ENCODE results near the gene FLT3.

FLT3 gene

DNA sequence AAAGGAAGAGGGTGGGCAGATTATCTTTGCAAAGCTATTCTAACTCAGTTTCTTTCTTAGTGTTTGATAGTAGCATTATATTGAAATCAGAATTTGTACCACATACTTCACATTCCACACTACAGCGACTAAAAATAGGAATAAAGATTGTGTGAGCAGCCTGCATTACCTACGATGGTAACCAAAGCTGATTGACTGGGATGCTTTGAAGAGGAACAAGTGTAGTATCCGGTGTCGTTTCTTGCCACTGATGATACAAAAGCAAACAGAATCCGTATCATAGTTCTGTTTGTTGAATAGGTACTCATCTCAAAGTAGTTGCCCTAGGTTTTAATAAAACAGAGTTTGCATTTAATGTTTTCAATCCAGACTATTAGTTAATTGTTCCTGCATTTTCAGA, 51.2 kb downstream of the FLT3 start:
- TF ChIP-seq, protein P1, sequence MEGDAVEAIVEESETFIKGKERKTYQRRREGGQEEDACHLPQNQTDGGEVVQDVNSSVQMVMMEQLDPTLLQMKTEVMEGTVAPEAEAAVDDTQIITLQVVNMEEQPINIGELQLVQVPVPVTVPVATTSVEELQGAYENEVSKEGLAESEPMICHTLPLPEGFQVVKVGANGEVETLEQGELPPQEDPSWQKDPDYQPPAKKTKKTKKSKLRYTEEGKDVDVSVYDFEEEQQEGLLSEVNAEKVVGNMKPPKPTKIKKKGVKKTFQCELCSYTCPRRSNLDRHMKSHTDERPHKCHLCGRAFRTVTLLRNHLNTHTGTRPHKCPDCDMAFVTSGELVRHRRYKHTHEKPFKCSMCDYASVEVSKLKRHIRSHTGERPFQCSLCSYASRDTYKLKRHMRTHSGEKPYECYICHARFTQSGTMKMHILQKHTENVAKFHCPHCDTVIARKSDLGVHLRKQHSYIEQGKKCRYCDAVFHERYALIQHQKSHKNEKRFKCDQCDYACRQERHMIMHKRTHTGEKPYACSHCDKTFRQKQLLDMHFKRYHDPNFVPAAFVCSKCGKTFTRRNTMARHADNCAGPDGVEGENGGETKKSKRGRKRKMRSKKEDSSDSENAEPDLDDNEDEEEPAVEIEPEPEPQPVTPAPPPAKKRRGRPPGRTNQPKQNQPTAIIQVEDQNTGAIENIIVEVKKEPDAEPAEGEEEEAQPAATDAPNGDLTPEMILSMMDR (IDR thresholded peaks at IDR 0.05): no peak
- TF ChIP-seq ZFX (IDR thresholded peaks at IDR 0.05; ENCODE audit: borderline replicate concordance): no peak
- no peak overlapping the region for H3K27ac ChIP-seq

DNA sequence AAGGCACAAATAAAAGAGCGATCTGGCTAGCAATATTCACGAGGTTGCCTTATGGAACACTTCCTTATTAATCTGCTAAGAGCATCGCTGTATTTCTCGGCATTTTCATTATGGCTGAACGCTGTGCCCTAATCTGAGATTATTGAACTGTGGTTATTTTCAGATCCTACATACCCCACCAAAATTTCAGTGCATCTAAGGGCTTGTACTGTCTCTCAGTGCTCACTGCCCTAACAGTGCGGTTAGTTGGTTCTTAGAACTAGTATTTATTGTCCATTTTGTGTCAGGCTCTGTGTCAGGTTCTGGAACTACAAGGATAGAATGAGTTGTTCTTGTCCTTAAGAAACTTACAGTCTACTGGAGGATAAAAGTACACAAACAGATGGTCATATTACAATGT, 51.6 kb downstream of the FLT3 start:
- H3K27ac ChIP-seq: no peak overlapping the region
- TF ChIP-seq, protein P1 (IDR thresholded peaks at IDR 0.05): no peak
- no peak for TF ChIP-seq ZFX (IDR thresholded peaks at IDR 0.05; ENCODE audit: borderline replicate concordance)

DNA sequence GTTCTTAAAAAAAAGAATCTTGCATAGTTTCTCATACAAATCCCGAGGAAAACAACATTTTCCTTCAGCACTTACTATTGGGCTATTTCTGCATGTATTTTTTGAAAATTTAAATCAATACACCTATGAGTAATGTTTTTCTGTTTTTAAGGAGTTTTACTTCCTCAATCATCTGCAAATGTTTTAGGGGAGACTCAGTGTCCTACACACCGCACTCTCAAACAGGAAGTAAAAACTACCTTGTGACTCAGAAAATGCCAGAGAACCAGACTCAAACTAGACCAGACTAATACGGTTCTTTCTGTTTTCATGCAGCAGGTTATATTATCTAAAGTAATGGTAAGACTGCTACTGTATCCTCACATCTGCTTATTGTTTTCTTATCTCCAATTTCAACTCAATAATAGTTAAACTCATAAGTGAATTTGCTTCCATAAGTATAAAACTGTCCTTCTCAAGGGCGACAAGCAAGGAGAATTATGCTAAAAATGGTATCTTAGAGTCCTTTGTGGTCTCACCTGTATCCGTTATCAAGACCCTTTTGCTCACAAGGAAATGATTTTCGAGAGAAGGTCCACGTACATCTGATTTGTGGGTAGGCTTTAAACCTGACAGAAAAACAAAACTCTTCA, 52.5 kb downstream of the FLT3 start:
- TF ChIP-seq, protein P1 (IDR thresholded peaks at IDR 0.05): no peak
- no peak for TF ChIP-seq ZFX (IDR thresholded peaks at IDR 0.05; ENCODE audit: borderline replicate concordance)
- no peak overlapping the region for H3K27ac ChIP-seq

DNA sequence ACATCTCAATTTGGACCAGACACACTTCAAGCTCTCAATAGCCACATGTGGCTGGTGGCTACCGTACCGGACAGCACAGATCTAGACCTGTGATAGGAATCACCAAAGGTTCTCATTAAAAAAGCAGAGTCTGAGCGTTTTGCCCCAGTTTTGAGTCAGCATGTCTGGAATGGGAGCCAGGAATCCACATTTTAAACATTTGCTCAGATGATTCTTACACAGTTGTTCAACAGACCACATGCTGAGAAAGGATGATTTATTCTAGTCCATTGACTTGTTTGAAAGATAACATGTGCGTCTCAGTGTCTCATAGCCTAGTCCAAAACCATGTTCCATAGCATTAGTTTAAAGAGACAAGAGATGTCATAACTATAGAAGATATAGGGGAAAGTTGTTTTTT, 53.4 kb downstream of the FLT3 start:
- no peak overlapping the region for H3K27ac ChIP-seq
- no peak for TF ChIP-seq ZFX (IDR thresholded peaks at IDR 0.05; ENCODE audit: borderline replicate concordance)
- TF ChIP-seq, protein P1 (IDR thresholded peaks at IDR 0.05): no peak

DNA sequence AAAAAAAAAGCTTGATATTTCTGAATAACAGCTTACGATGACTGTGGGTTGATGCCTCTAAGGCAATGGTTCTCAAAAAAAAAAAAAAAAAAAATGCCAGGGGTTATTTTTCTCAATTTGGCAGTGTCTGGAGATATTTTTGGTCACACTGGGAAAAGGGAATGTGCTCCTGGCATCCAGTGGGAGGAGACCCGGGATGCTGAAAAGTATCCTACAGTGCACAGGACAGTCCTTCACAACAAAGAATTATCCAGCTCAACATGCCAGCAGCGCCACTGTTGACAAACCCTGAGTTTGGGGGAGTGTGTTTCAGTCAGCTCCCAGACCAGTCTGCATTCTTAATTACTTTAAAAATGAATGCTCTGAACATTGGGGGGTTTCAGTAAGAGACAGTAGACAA, 54.5 kb downstream of the FLT3 start:
- no peak overlapping the region for H3K27ac ChIP-seq
- TF ChIP-seq ZFX (IDR thresholded peaks at IDR 0.05; ENCODE audit: borderline replicate concordance): no peak
- TF ChIP-seq, protein P1 (IDR thresholded peaks at IDR 0.05): no peak

DNA sequence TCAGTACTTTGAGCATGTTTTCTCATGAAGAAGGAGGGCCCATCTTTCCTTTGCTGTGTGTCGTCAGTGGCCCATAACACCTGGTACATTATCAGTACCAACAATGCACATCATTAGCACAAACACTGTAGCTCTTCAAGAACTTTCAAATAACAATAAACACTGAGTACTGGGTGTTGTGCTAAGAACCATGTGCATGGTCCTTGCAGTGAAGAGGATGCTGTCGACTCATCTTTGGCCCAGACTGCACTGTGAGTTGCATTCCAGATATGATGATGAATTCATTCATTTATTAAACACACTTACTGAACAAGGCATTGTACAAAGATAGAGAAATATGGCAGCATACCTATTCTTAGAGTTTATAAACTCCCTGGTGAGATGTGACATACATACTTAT, 55.8 kb downstream of the FLT3 start:
- TF ChIP-seq ZFX (IDR thresholded peaks at IDR 0.05; ENCODE audit: borderline replicate concordance): no peak
- TF ChIP-seq, protein P1 (IDR thresholded peaks at IDR 0.05): no peak
- no peak overlapping the region for H3K27ac ChIP-seq

DNA sequence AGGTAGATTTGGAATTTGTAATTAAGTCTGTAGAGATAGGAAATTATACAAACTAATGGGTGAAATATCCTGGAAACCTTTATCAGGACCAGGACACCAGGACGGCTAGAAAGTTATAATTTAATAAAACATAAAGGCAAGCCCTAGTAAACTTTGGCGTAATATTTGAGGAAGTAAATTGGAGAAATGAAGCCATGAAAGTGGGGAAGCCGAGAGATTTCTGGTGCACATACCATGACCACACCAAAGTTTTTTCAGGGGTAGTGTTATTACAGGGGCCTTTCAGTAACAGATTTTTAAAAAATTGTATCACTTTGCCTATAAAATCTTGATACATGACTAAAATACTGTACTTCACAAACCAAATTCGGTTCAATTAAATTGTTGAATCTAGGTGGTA, 57.2 kb downstream of the FLT3 start:
- TF ChIP-seq ZFX (IDR thresholded peaks at IDR 0.05; ENCODE audit: borderline replicate concordance): no peak
- TF ChIP-seq, protein P1 (IDR thresholded peaks at IDR 0.05): no peak
- no peak overlapping the region for H3K27ac ChIP-seq
